Stimulated activated naive CD8-positive, alpha-beta T cell treated with anti-CD3 and anti-CD28 coated beads, Interleukin-15, Interleukin-2, amounts not matched to agents 100 U/mL and 50 U/mL, for 24 hours (primary cell): ENCODE results near the gene RPL29.

ENCODE experiments used
- ATAC-seq: fragments of 150-1000 bp; cut with Tn5 transposase; one replicate; pipeline ENCODE4 v1.10.0; 2021
- DNase-seq: peaks from one replicate; pipeline ENCODE4 v3.0.0; 2021

RPL29 gene

DNA sequence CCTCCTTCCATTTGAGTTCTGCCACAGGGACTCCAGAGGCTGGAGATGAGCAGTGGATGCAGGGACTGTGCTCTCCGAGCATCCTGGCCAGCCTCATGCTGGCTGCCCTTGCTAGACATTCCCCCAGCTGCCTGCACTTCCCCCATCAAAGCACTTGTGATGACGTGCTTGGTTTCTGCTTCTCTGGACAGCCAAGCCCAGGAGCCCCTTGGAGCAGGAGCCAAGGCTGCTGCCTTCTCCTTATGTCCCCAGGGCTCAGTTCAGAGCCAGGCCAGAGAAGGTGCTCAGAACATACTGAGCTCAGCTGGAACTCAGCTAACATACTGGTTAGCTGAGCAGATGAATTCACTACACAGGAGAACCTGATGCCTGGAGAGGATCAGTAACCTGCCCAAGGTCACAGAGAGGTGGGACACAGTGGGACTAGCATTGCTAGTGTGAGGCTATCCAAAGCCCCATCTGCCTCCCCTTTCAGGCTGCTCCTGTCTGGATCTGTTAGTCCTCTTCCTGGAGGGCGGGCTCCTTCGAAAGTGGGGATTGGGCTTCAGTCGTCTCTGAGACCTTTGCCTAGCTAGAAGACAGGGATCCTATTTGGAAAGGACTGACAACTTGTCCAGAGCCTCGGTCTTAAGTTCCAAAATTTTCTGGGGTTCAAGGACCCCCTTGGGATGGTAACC, 32.7 kb downstream of the RPL29 start:
- DNase-seq (no peak), ATAC-seq (no peak)

DNA sequence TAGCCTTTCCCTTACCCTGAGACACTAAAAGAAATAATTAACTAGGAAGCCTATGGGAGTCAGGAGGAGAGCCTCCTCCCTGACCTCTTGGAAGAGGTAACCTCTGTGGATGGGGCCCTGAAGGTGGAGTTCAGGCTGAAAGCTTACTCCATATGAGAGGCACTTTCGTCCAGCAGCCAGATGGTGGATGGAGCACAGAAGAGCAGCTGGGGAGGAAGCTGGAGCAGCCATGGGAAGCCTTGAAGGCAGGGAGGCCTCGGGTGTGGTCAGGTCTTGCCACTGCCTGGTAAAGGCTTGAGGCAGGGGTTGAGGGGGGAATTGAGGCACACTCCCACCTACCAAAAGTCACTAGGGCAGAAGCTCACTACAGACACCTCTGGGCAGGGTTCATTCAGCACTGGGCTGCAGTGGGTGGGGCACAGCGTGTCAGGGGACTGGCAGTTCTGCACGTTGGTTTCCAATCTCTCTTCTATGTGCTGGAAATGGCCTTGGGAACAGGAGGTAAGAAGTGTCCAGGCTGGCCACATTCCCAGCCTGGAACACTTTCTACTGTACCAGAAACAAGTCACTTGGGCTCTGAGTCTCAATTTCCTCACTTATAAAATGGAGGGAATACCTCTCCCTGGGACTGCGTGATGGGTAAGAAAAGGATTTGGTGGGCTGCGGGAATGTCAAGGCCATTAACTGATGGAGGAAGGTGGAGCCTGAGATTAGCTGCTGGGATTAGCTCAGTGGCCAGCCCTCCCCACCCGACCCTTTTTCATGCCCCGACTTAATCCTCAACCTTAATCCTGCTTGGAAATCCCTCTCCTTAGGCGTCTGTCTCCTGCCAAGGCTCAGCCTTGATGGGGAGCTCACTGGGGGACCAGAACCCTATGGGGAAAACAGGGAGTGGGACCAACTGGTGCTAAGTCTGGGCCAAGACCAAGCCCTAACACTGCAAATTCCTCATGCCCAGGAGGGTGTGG, 33.8 kb downstream of the RPL29 start:
- ATAC-seq (no peak), DNase-seq (no peak)

DNA sequence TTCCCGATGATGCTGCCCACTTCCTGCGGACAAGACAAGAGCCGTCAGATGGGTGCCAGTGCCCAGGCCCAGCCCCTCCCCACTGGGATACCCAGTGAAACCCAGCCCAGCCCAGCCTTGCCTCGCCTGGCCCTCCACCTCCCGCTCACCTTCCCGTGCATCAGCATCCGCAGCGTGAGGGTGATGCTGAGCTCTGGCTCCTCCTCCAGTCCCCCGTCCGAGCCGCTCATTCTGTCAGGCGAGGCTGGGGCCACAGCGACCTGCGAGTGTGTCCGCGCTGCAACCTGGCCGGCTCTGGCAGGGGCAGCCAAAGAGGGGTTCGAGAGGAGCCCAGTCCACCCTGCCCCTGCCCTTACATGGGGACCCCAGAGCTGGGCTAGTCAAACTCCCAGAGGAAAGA, 34.7 kb downstream of the RPL29 start:
- no peak for DNase-seq
- no peak for ATAC-seq

DNA sequence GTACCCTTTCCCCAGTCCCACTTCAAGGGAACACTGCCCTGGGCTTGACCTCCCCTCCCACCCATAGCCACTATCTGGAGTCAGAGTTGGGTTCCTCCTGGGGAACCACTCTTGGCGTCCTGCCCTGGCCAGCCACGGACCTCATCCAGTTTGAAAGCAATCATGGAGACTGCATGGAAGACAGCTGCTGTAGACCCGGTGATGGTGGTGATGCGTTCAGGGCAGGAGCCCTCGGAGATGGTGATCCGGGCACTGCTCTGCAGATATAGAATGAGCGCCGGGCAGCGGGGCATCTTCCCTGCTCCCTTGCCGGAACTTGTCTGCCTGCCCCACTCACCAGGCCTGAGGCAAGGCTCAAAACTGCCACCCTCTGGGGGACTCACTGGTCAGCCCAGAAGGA, 35.3 kb downstream of the RPL29 start:
- ATAC-seq (no peak), DNase-seq (no peak)

DNA sequence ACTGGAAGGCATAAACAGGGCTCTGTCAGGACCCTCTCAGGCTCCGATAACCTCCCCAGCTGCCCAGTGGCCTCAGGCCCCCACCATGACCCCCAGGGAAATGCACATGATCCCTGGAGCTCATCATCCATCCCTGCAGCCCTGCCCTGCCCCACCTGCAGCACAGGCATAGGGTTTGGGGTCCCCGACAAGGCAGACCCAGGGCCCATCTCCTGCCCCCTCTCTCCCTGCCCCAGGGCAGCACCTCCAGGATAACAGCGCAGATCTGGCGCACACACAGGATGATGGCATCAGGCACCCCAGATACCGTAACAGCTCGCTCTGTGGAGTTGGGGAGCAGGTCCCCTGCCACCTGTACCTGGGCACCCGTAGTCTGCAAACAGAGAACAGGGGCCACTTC, 36.0 kb downstream of the RPL29 start:
- DNase-seq (no peak), ATAC-seq (no peak)

DNA sequence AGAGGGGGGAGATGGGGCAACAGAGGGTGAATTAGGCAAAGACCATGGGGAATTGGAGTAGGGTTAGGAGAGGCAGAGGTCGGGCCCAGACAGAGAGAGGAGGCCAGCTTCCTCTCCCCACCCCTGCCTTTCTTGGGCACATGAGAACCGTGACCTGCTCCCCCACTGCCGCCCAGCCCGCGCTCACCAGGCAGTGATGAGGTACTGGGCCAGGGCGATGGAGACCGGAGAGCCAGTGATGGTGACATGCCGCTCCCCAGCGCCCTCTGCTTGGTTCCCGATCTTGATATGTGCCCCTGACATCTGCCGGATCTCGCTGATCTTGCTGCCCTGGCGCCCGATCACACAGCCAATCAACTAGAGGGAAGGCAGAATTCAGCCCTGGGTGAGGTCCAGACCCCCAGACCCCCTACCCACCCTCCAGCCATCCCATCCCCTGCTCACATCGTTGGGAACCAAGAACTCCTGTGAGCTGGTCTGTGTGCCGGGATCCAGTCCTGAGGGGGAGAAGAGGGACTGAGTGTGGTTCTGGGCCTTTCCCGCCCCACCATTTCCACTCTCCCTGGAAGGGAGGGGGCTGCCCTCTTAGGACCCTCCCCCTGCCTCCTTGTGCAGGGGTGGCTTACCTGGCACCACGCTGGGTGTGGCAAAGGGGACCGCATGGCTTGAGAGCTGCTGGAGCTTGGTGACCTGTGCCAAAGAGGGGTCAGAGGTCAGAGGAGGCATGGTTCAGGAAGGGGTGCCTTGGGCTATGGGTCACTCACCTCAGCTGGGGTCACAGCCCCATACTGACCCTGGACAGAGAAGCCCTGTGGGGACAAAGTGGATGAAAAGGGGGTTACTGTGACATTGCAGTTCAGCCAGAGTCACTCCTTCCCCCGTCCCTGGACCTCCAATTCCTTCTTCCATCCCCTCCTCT, 36.8 kb downstream of the RPL29 start:
- no peak for DNase-seq
- ATAC-seq = no peak

DNA sequence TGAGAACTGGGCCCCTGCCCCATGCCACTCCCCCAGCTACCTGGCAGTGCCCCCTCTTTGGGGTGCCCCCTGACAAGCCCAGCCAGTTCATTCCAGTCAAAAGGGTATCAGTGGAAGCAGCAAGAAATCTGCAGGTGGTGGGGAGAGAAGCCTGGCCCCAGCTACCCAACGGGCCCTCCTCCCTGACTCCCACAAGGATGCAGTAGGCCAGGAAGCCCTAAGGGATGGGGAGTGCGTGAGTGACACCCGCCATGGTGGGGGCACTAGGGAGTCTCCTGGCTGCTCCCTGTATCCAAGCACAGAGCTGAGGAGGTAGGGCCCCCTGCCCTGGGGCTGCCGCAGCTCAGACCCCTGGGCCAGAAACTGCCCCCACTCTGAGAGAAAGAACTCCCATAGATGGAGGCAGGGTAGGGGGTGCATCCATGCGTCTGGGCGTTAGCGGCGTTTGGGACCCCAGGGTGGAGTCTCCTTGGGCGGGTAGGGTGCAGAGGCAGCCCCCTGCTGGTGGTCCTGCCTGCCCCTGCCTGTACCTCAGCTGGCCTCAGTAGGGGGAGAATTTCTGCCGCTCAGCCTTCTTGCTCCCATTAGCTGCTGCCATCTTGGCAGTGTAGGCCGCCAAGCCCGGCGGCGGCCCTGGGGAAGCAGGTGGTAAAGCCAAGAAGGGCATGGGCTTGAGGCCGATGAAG, 38.0 kb downstream of the RPL29 start:
- DNase-seq = no peak
- no peak for ATAC-seq

DNA sequence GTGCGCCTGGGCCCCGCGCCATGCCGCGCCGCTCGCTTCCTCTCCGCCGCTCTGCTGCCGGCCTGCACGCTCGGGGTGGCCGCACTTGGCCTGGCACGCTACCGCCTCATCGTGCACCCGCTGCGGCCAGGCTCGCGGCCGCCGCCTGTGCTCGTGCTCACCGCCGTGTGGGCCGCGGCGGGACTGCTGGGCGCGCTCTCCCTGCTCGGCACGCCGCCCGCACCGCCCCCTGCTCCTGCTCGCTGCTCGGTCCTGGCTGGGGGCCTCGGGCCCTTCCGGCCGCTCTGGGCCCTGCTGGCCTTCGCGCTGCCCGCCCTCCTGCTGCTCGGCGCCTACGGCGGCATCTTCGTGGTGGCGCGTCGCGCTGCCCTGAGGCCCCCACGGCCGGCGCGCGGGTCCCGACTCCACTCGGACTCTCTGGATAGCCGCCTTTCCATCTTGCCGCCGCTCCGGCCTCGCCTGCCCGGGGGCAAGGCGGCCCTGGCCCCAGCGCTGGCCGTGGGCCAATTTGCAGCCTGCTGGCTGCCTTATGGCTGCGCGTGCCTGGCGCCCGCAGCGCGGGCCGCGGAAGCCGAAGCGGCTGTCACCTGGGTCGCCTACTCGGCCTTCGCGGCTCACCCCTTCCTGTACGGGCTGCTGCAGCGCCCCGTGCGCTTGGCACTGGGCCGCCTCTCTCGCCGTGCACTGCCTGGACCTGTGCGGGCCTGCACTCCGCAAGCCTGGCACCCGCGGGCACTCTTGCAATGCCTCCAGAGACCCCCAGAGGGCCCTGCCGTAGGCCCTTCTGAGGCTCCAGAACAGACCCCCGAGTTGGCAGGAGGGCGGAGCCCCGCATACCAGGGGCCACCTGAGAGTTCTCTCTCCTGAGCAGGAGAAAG, 39.6 kb downstream of the RPL29 start:
- DNase-seq (peak; percentile 61), ATAC-seq (peak; percentile 67)

GRCh38 chr3:51955175-51955892, 40.4 kb downstream of the RPL29 start, which contains the start of gene GPR62:
Gene GPR62 (plus strand): TSS chr3:51955381. CDS start chr3:51955653, 272 bp downstream.
- no peak for DNase-seq
- ATAC-seq = no peak

DNA sequence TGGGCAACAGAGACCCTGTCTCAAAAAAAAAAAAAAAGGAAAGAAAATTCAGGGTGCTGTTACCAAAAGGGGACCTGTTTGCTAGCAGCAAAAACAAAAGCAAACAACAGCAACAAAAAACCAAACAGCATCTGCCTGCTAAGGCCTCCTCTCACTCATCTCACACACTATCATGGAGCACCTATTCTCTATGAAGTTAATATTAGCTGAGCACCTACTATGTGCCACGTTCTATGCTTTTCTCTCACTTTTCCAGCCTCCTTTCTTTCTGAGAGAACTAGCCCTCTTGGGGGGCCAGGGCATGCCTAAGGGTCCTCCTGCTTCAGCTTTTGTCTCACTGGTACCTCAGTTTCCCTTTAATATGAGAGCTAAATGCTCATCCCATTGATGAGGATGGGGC, 41.0 kb downstream of the RPL29 start:
- ATAC-seq = no peak
- no peak for DNase-seq

GRCh38 chr3:51954105-51954504, 41.6 kb downstream of the RPL29 start:
- ATAC-seq (no peak), DNase-seq (no peak)

DNA sequence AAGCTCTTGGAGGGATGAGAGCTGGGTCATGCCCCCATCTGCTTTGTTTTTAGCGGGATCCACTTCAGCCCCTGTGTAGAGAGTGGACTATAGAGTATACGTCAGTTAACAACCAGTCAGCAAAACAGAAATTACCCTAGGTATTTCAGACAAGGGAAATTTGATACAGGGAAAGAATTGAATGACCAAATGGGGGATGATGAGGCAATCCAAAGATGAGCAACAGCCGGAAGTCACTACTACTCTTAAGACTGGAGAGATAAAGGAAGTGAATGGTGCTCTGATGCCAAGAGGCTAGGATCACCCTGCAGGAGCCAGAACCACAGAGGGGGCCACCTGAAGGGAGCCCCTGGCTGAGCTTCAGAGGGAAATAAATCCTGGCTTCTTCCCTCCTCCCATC, 42.2 kb downstream of the RPL29 start:
- DNase-seq = no peak
- no peak for ATAC-seq

GRCh38 chr3:51950899-51951298, 44.8 kb downstream of the RPL29 start:
- no peak for ATAC-seq

GRCh38 chr3:51949121-51949520, 46.6 kb downstream of the RPL29 start:
- ATAC-seq = no peak
- DNase-seq = no peak

More at GRCh38 chr3:51950899-51951298, 44.8 kb downstream of the RPL29 start:
- no peak for DNase-seq

- ATAC-seq (no peak), DNase-seq (no peak)
Measured at GRCh38 chr3:51948016-51948580, 47.6 kb downstream of the RPL29 start.

- DNase-seq (no peak), ATAC-seq (no peak)
Measured at GRCh38 chr3:51947215-51947900, 48.3 kb downstream of the RPL29 start.

DNA sequence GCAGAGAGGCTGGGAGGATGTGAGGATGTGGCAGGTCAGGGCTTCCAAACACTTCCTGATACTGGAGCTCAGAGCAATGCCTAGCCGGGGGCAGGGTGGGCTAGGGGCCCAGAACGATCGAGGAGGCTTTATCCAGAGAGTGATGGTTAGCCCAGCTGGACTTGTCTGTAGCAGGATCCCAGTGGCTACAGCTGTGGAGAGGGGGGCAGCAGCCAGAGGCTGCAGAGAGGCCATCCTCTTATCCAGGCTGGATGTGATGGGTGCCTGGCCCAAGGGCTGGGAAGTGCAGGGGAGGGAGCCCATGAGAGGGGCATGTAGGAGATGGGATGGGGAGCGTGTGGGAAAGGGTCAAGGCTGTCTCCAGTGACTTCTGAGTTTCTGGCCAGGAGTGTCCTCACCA, 48.9 kb downstream of the RPL29 start:
- DNase-seq = peak; percentile 1

DNA sequence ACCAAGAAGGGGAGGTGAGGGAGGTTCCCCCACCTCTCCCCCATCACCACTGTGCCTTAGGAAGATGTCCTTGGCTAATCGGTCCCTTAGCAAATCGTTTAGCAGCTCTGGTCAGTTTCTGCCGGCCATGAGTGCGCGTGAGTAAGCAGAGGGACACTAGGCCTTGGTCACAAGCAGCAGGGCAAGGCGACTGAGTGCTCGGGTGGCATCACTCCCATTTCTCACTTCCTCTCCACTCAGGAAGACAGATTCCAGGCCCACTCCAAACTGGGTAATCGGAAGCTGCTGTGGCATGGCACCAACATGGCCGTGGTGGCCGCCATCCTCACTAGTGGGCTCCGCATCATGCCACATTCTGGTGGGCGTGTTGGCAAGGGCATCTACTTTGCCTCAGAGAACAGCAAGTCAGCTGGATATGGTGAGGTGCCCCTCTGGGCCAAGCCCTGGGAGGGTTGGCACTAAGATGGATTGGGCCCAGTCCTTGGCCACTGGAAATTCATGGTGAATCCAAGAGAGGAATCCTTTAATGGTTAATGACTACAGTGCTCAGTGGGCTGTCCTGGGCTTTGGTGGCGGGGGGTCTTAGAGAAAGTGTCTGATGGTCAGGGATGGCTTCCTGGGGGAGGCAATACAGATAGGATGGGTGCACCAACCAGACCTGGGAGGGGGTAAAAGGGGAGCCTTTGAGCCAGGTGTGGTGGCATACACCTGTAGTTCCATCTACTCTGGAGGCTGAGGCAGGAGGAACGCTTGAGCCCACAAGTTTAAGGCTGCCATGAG, 49.6 kb downstream of the RPL29 start:
- DNase-seq (no peak), ATAC-seq (no peak)

More for the DNA sequence above, 48.9 kb downstream of the RPL29 start:
- no peak for ATAC-seq
